A549 (cell line): ENCODE results near the gene AHNAK2.

Source experiments
- FOSL2 ChIP-seq, 2 experiments: fragments of 450-650 bp in 1 of 2; fragments of >200 bp in 1 of 2; sonication (Bioruptor Twin) in 1 of 2; formaldehyde crosslinking; IDR thresholded peaks; 2 replicates each; pipeline versions ENCODE4 v1.5.0 to v1.6.1; 2016 to 2020; ENCODE audit warnings: mild to moderate bottlenecking in 1 of 2, moderate library complexity in 1 of 2
- POLR2A ChIP-seq: IDR thresholded peaks from 2 replicates; pipeline ENCODE4 v1.6.1; 2012; ENCODE audit warnings: mild to moderate bottlenecking, low read length
- RCOR1 ChIP-seq: fragments of 150-350 bp; IDR thresholded peaks from 2 replicates; pipeline ENCODE4 v1.6.1; 2014; ENCODE audit warnings: antibody characterized with exemption, low read length, low read depth
- SMC3 ChIP-seq: fragments of >200 bp; sonication (Bioruptor Twin); formaldehyde crosslinking; IDR thresholded peaks from 3 replicates; pipeline ENCODE4 v1.6.1; 2018; ENCODE audit warnings: inconsistent platforms
- TF ChIP-seq, protein P1 (sequence below): fragments of >200 bp; sonication (Bioruptor Twin); formaldehyde crosslinking; IDR thresholded peaks from 3 replicates; pipeline ENCODE4 v1.5.1; 2016

DNA sequence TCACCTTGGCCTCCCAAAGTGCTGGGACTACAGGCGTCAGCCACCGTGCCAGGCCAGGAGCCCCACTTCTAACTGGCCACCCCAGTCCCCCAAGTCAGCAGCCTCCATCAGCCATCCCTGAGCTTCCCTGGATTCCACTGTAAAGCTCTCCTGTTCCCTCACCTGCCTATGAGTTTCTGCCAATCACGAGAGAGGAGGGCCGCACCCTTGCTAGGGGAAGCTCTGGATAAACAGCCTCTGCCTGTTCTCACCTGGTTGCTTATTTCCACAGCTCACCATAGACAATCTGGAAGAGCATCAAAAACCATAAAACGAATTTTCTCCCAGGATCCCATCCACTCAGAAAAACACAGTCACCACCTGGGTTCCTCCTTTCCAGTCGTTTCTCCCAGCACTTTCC is 37.7 kb upstream of the AHNAK2 start:
- TF ChIP-seq, protein P1, sequence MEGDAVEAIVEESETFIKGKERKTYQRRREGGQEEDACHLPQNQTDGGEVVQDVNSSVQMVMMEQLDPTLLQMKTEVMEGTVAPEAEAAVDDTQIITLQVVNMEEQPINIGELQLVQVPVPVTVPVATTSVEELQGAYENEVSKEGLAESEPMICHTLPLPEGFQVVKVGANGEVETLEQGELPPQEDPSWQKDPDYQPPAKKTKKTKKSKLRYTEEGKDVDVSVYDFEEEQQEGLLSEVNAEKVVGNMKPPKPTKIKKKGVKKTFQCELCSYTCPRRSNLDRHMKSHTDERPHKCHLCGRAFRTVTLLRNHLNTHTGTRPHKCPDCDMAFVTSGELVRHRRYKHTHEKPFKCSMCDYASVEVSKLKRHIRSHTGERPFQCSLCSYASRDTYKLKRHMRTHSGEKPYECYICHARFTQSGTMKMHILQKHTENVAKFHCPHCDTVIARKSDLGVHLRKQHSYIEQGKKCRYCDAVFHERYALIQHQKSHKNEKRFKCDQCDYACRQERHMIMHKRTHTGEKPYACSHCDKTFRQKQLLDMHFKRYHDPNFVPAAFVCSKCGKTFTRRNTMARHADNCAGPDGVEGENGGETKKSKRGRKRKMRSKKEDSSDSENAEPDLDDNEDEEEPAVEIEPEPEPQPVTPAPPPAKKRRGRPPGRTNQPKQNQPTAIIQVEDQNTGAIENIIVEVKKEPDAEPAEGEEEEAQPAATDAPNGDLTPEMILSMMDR: no peak
- TF ChIP-seq FOSL2 (IDR thresholded peaks at IDR 0.05) (no peak), FOSL2 (CRISPR knock-in tag; IDR thresholded peaks at IDR 0.05) (no peak), POLR2A (no peak), SMC3 (no peak), RCOR1 (no peak)
